HG02981 (cell line): ENCODE measurements around the gene NDUFV3.
"Not testable (repeated sequence)": the region's sequence is repeated elsewhere in the genome, so short reads cannot be mapped to it uniquely, and the experiment has no call there.

Experiments
- ATAC-seq: cut with Tn5 transposase; IDR thresholded peaks from one replicate; pipeline ENCODE4 v1.9.1; 2021; ENCODE audit warnings: mild to moderate bottlenecking, moderate library complexity; ENCODE audit not compliant: unreplicated experiment

Gene NDUFV3

DNA sequence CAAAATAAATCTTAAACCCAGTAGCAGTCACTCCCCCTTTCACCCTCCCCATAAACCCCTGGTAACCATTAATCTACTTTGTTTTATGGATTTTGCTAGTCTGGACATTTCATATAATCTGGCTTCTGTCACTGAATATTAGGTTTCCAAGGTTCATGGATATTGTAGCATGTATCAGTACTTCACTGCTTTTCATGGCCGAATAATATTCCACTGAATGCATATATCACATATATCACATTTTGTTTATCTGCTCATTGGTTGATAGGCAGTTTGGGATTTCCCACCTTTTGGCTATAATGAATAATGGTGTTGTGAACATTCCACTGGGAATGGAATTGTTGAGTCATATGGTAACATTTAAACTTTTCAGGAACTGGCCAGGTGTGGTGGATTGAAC lies 9.2 kb upstream of the NDUFV3 start:
- no peak for ATAC-seq

GRCh38 chr21:42887326-42887725 lies 5.8 kb upstream of the NDUFV3 start:
- ATAC-seq = no peak

GRCh38 chr21:42892582-42892930 lies 553 bp upstream of the NDUFV3 start:
- no peak for ATAC-seq

- ATAC-seq = no peak
Observed at GRCh38 chr21:42900446-42900845, 7.3 kb downstream of the NDUFV3 start.

GRCh38 chr21:42903817-42904216 lies 10.7 kb downstream of the NDUFV3 start:
- ATAC-seq = no peak

- no peak for ATAC-seq
Observed at GRCh38 chr21:42905195-42905594, 12.1 kb downstream of the NDUFV3 start.

DNA sequence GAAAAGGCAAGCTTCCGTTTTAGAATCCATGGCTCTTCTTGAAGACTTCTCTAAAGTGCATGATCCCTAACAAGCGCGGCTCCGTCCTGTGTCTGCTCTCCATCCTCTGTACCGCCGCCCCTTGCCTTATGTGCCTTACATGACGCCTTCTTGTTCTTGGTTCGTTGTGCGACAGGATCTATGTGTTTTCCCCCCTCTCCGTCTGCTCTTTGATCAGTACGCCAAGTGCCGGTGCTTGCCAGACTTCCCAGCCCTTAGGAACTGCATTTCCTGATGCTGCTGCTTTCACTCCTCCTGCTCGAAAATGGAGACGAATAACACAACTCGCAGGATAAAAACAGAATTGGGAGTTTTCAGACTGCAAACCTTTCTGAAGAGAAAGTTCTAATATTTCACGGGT lies 13.1 kb downstream of the NDUFV3 start:
- no peak for ATAC-seq

DNA sequence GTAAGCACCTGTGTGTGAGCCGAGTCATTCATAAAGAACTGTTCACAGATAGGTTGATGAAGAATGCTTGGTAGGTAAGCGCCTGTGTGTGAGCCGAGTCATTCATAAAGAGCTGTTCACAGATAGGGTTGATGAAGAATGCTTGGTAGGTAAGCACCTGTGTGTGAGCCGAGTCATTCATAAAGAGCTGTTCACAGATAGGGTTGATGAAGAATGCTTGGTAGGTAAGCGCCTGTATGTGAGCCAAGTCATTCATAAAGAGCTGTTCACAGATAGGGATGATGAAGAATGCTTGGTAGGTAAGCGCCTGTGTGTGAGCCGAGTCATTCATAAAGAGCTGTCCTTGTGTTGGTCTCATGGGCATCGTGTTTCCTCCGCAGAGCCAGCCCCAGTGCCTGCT lies 15.4 kb downstream of the NDUFV3 start:
- ATAC-seq = not testable (repeated sequence)

DNA sequence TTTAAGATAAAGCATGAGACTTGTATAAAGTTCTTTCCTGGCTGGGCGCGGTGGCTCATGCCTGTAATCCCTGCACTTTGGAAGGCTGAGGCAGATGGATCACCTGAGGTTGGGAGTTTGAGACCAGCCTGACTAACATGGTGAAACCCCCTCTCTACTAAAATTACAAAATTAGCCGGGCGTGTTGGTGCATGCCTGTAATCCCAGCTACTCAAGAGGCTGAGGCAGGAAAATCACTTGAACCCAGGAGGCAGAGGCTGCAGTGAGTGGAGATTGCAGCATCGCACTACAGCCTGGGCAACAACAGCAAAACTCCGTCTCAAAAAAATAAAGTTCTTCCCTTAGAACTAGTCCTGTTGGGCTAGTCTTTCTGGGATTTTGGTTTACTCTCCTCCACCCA lies 18.8 kb downstream of the NDUFV3 start:
- not testable (repeated sequence) for ATAC-seq

DNA sequence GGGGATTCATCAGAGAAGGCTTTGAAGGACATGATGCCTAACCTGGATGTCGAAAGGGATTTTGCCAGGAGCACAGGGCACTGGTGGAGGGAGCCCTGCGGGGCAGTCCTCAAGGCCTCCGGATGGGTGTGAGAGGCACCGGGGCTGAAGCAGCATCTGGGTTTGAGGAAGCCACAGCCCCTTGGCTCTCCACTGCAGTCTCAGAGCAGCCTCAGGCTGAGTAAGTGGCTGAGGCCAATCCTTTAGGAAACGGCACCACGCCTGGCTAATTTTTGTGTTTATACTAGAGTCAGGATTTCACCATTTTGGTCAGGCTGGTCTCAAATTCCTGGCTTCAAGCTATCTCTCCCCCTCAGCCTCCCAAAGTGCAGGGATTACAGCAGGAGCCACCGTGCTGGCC lies 20.4 kb downstream of the NDUFV3 start:
- no peak for ATAC-seq

GRCh38 chr21:42918291-42918690 lies 25.2 kb downstream of the NDUFV3 start:
- no peak for ATAC-seq

GRCh38 chr21:42921927-42922326 lies 28.8 kb downstream of the NDUFV3 start:
- ATAC-seq = no peak

DNA sequence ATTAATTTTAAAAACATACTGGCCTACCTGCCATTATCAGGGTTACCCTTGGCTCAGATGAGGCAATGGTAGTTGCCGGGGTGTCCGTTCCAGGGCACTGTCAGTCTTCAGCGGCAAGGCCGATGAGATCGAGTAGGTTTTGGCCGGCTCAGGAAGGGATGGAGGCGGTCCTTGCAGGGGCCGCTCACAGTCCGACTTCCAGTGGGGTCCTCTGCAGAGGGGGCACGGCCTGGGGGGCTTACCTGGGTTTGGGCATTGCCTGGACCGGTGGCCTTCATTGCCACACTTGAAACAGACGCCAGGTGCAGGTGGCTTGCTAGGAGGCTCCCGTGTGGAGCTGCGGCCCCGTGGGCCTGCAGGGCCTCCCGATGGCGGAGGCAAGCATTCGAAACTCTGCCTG lies 29.8 kb downstream of the NDUFV3 start:
- ATAC-seq = no peak

GRCh38 chr21:42923553-42924432 lies 30.7 kb downstream of the NDUFV3 start:
- ATAC-seq = peak; percentile 85

DNA sequence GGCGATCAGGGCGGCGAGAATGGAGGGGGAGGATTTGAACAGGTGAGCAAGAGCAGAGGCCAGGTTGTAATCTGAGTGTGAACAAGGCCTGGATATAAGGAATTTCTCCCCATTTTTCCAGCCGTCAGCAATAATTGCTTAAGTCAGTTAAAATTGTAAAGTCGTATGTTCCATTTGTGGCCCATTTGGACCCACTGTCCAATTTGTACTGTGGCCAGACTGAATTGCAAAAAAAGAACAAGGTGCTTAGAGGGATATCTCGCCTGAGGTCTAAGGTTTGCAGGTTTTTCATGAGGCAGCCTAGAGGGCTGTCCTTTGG lies 31.3 kb downstream of the NDUFV3 start:
- no peak for ATAC-seq

- no peak for ATAC-seq
Observed at GRCh38 chr21:42925114-42925926, 32.2 kb downstream of the NDUFV3 start, which contains the start of gene ERVH48-1. Gene ERVH48-1, minus strand, starts transcription at chr21:42925630. Its CDS starts 6,624 bp downstream, at chr21:42919006.

GRCh38 chr21:42927474-42928200 lies 34.5 kb downstream of the NDUFV3 start:
- ATAC-seq = not testable (repeated sequence)

DNA sequence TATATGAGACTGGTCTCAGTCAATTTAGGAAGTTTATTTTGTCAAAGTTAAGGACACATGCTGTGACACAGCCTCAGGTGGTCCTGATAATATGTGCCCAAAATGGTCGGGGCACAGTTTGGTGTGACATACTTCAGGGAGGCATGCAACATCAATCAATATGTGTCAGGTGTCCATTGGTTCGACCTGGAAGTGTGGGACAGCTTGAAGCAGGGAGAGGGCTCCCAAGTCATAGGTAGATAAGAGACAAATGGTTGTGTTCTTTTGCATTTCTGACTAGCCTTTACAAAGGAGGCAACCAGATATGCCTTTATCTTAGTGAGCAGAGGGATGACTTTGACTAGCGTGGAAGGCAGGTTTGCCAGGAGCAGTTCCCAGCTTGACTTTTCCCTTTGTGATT lies 36.9 kb downstream of the NDUFV3 start:
- no peak for ATAC-seq

DNA sequence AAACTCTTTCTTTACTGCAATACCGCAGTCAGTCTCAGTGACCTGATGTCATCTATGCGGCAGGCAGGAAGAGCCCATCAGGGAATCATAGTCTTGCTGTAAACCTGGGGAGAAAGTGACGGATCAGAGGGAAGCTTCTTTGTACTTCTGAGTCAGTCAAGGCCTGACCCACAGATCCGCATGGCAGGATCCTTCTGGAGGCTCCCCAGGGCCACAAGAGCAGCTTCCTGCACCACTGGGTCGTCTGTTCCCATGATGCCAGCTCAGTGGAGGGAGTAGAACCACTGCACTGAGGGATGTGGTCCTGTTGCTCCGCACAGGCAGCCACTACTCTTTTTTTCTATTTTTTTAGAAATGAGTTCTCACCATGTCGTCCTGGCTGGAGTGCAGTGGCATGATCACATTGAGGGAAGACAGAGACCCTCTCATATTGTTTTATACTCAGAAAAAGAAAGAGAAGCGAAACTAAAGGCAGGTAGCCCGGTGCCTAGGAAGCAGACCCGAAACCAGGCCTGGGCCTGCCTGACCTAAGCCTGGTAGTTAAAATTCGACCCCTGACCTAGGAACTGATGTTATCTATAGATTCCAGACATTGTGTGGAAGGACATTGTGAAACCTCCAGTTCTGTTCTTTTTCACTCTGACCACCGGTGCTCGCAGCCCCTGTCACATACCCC lies 38.6 kb downstream of the NDUFV3 start:
- ATAC-seq = no peak

DNA sequence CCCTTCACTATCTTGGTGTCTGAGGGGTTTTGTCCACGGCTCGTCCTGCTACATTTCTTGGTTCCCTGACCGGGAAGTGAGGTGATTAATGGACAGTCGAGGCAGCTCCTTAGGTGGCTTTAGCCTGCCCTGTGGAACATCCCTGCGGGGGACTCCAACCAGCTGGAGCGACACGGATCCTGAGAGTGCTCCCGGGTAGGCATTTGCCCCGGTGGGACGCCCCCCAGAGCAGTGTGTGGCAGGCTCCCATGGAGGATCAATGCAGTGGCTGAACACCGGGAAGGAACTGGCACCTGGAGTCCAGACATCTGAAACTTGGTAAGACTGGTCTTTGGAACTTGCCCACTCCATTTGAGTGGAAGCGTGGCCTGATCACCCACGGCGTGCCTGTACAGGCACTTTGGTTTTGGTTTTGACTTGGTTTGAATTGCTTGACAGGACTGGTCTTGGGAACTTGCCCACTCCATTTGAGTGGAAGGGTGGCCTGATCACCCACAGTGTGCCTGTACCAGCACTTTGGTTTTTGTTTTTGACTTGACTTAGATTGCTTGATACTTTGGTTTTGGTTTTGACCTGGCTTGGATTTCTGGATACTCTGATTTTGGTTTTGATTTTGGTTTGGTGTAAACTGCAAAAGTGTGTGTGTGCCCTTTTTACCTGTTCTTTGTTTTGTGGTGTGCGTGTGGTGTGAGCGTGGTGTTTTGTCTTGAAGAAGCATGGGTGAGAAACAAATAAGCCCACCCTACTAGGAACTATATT lies 39.4 kb downstream of the NDUFV3 start:
- ATAC-seq = not testable (repeated sequence)
